HG02763 (cell line): ENCODE data around the gene DNAJC3.
"Not testable (repeated sequence)": the region's sequence is repeated elsewhere in the genome, so short reads cannot be mapped to it uniquely, and the experiment has no call there.

Source experiments
- ATAC-seq: cut with Tn5 transposase; IDR thresholded peaks from one replicate; pipeline ENCODE4 v1.9.1; 2021; ENCODE audit warnings: mild to moderate bottlenecking, moderate library complexity; ENCODE audit not compliant: unreplicated experiment

Gene DNAJC3

DNA sequence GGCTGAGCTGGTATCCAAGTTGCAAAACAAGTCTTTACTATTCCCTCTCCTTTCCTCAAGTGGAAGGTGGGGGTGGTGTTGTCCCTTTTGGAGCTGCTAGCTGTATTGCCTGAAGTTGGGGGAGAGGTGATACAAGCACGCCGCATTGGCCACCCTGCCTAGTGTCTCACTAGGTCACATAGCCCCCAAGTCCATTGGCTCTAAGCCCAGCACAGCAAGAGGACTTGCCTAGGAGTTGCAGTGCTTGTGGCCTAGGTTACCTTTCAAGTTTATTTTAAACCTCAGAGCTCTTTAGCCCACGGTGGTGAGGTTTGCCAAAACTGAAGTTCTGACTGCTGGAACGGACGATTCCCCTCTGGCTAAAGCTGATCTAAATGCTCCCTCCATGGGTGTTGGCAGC, 5.3 kb upstream of the DNAJC3 start:
- no peak for ATAC-seq

DNA sequence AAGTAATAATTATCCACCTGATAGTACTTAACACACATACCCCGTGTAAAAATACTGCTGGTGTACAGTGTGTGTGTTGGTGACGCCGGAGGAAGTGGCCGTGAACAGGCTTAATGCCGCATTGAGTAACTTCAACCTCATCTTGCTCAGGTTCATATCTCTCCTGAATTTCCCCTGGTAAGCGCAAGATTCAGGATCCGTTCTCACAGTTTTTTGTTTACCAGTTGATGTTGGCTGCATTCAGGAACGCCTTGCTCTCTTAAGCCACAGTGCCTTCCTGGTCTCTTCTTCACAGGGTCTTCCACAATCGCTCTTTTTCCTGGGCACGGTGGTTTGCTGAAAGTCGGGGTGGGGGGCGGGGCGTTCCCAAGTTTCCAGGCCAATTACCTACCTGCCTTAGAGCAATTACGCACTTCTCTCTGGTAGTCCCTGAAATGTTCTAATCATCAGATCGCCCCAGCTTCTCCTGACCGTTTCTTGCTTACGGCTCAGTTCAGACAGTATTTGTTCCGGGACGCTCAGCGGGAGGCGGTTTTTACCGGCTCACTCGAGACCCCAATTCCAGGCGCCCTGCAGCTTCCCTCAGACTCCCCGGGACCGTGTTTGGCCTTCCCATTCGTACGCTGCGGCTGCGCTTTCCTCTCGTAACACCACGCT, 706 bp upstream of the DNAJC3 start:
- ATAC-seq, result peak; percentile 6

DNA sequence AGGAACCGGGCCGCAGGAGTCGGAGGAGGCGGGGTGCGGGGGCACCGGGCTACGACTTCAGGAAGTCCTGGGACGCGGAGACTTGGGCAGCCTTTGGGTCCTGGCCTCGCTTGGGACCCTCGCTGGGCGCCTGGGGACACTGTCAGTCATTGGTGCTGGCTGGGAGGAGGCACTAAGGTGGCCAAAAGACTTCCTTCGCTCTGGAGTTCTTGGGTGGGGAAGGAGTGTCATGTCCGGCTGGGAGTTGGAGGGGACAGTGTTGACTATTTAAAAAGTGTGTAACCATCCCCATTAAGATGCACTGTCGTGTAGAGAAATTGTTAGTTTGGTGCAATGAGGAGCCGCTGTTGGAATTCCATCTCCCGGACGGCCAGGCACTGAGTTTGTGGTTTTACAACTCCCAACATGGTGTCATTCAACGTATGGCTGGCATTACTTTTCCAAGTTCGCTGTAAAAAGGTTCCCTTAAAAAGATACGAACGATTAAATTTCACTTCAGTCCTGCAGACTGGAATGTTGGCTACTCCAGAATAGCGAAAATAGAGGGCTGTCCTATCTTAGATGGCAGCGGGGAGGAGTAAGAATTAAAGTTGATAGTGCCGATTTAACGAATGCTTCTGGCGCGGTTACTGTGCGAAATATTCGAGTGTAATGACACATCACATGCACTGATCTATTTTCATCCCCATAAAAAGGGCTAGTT, 776 bp downstream of the DNAJC3 start:
- ATAC-seq, result no peak

DNA sequence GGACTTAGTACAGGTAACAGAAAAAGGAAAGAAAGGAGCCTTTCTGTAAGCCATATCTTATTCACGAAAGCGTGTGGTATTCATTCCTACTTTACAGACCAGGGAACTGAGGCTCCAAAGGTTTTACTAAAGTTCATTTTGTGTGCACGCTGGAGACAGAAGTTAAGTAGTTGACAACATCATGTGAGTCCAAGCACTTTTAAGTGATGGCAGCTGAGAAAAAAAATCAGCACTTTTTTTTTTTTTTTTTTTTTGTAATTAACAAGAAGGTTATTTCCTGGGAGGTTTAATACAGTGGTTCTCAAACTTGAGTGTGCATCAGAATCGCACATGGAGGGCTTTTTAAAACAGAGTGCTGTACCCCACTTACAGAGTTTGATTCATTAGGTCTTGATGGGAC, 2.0 kb downstream of the DNAJC3 start:
- no peak for ATAC-seq

DNA sequence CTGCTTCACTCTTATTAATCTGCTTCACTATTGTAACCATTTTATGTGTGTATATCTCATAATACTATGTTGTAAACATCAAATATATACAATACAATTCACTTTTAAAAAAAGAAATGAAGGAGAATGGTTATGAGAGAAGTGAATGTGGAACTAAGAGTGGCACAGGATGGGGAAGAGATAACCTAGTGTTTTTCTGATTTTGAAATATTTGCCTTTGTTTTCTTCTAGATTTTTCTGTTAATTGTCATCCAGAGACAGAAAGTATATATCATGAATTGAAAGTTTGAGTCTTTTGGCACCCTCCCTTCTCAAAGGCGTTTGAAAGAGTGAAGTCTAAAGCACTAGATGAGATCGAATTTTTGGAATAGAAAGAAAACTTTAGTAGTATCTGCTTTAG, 2.8 kb downstream of the DNAJC3 start:
- no peak for ATAC-seq

DNA sequence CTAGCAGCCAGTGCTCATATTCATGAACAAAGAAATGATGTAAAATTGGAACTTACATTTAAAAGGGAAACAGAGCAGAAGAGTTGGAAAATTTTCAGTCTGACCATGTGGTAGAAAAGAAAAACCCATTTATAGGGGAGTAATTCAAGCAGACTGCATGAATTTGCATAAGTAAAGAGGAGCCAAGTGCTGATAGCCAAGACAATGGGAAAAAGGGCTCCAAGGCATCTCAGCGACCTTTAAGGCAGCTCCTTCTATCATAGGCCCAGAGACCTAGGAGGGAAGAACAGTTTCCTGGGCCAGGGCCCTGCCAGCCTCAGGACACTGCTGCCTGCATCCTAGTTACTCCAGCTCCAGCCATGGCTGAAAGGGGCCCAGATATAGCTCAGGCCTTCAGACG, 7.5 kb downstream of the DNAJC3 start:
- no peak for ATAC-seq

DNA sequence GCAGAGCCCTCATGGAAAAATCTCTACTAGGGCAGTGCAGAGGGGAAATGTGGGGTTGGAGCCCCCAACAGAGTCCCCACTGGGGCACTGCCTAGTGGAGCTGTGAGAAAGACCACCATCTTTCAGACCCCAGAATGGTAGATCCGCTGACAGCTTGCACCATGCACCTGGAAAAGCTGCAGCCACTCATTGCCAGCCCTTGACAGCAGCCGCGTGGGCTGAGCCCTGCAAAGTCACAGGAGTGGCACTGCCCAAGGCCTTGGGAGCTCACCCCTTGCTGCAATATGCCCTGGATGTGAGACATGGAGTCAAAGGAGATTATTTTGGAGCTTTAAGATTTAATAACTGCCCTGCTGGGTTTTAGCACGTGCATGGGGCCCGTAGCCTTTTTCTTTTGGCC, 8.0 kb downstream of the DNAJC3 start:
- not testable (repeated sequence) for ATAC-seq

DNA sequence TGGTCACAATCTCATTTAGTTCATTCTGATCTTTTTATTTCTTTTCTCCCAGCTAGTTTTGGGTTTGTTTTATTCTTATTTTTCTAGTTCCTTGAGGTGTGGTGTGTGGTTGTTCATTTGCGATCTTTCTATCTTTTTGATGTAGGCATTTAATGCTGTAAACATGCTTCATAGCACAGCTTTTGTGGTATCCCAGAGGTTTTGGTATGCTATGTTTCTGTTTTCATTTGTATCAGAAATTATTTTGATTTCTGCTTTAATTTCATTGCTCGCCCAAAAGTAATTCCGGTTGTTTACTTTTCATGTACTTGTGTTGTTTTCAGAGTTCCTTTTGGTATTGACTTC, 12.6 kb downstream of the DNAJC3 start:
- ATAC-seq, result no peak

DNA sequence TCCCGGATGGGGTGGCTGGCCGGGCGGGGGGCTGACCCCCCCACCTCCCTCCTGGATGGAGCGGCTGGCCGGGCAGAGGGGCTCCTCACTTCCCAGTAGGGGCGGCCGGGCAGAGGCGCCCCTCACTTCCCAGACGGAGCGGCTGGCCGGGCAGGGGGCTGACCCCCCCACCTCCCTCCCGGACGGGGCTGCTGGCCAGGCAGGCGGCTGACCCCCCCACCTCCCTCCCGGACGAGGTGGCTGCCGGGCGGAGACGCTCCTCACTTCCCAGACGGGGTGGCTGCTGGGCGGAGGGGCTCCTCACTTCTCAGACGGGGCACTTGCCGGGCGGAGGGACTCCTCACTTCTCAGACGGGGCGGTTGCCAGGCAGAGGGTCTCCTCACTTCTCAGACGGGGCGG, 14.0 kb downstream of the DNAJC3 start:
- not testable (repeated sequence) for ATAC-seq

DNA sequence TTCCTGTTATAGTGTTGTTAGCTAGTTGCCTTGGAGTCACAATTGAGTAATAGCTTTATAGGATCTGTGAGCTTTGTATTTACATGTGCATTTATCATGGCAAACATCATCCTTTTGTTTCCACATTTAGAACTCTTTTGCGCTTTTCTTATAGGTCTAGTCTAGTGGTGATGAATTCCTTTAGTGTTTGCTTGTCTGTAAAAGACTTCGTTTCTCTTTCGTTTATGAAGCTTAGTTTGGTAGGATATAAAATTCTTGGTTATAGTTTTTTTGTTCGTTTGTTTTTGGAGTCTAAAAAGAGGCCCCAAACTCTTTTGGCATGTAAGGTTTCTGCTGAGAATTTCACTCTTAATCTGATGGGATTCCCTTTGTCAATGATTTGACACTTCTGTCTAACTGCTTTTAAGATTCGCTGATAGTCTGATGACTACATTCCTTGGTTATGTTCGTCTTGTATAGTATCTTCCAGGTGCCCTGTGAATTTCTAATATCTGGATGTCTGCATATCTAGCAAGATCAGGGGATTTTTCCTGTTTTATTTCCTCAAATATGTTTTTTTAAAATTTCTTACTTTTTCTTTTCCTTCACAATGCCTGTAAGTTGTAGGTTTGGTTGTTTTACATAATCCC, 20.2 kb downstream of the DNAJC3 start:
- no peak for ATAC-seq

DNA sequence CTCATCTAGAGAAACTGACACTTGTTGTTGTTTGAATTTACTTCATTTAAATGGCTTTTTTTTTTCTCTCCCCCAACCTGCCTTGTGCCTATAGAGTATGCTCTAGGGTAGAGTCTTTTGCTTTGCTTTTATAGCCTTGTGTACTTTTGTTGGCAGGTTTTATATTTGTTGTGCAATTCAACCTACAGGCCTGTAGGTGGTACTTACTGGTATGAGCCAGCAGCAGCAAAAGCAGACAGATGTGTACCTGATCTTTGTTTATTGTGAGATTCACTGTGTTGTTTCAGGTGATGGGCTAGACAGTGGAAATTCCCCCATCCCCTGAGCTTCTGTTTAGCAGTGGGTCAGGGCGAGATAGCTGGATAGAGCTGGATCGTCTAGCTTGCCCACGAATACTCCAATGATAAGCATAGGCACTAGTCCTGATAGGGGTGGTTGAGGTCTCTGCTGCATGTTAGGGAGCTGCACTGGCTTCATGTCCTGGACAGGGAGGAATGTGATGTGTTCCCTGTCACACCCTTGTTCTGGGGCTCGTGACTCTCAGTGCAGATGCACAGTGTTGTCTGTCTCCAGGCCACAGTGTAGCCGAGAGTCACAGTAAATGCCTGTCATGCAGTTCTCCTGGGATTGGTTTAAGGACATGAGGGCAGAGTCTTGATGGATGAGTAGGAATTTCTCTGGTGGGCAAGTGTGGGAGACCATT, 21.3 kb downstream of the DNAJC3 start:
- no peak for ATAC-seq

DNA sequence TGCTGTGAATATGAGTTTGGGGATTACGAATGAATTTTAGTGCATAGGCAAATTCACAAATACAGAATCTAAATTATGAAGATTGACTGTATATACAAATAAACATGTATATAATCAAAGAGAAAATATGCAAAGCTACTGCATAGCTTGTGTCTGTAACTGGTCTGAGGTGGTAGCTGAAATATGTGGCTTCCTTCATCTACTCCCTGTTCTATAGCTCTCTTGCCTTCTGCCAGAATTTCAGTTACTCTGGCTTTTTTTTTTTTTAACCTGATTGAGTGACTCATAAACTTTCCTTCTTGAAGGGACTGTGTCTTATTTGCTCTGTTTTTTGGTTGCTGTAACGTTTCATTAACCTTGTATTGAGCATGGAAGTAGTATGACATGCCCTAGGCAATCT, 26.6 kb downstream of the DNAJC3 start:
- no peak for ATAC-seq

DNA sequence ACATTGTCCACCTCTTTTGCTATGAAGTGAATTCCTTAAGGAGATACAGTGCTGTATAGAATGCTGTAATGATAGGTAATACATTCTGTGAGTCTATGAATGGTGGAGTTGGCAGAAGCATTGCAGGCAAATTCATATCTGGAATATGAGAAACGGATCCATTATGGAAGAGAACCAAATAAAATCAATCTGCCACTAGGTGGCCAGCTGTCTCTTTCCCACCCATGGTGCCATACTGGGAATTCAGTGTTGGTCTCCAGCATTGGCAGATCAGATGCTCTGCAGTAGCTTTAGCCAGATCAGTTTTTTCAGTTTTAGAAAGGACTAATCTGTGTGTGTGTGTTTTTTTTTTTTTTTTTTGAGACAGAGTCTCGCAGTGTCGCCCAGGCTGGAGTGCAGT, 27.6 kb downstream of the DNAJC3 start:
- no peak for ATAC-seq

DNA sequence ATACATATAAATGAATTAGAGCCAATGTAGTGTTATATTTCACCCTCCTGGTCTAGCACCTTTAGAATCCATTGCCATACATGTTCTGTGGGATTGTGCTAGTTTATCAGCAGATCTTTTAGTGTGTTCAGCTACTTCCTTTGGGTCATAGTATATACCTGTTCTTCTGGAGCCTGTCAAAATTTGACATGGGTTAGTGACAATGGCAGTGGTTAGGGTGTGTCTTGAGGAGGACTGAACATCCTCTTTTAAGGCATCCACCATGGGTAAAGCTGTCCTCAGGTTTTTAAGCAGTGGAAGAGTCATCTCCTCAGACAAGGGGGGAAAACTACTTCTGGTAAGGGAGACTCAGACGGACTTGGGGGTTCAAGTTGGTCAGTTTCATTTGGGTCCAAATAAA, 29.4 kb downstream of the DNAJC3 start:
- ATAC-seq, result no peak

DNA sequence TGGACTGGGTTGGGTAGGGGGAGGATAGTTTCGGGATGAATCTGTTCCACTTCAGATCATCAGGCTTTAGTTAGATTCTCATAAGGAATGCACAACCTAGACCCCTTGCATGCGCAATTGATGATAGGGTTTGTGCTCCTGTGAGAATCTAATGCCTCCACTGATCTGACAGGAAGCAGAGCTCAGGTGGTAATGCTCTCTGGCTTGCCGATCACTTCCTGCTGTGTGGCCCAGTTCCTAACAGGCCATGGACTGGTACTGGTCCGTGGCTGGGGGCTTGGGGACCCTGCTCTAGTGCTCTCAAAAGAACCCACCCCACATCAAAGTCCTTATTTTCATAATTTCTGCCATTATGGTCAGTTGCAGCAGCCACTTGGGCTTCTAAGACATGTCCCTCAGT, 30.1 kb downstream of the DNAJC3 start:
- ATAC-seq, result no peak

DNA sequence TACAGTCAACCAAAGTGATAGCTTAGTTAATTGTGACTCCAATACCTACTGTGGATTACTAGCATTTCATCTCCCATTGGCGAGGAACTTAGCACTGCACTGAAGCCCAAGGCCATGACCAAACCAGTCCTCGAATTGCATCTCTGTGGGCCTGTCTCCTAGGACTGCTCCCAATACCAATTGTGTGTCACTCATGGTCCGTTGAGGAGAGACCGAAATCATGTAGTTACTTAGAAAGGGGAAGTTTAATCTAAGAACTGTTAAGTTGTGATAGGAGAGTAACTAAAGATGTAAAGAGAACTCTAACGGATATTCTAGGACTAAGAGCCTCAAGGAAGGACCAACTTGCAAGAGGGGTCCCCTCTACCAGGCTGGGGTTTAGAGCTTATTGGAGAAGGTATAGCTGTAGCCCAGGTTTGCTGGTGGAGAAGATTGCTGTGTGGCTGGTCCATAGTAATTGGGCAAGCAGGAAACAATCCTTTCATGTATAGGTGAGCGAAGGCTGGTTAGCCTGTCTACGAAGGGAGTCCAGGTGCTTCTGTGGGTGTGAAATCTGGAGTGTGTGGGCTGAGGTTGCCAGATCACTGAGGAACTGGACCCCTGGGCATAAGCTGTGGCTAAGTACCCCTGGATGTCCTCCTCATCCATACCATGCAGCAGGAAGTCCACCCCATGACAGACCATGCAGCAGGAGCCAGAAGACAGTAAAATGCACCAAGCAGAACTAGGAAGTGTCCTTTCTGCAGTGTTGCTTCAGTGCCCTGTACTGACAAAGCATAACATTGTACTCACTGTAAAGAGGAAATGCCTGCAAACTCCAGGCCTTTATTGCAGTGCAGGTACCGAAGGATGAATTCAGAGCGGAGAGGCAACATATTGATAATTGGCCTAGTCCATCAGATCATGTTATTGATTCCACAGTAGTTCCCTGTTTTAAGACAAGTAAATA, 30.8 kb downstream of the DNAJC3 start:
- no peak for ATAC-seq

DNA sequence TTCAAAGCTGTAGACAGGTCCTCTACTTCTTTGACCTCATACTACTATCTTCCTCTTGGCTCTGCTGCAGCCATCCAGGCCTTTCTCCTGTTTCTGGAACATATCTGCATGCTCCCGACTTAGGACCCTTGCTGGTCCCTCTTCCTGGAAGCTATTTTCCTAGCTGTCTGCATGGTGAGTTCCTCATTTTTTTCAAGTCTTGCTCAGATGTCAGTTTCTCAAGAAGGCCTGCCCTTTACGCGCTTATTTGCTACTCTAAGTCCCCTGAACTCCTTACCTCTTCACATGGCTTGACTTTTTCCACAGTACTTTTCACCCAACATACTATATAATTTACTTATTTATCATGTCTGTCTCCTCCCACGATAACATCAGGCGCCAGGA, 31.4 kb downstream of the DNAJC3 start:
- ATAC-seq, result no peak

DNA sequence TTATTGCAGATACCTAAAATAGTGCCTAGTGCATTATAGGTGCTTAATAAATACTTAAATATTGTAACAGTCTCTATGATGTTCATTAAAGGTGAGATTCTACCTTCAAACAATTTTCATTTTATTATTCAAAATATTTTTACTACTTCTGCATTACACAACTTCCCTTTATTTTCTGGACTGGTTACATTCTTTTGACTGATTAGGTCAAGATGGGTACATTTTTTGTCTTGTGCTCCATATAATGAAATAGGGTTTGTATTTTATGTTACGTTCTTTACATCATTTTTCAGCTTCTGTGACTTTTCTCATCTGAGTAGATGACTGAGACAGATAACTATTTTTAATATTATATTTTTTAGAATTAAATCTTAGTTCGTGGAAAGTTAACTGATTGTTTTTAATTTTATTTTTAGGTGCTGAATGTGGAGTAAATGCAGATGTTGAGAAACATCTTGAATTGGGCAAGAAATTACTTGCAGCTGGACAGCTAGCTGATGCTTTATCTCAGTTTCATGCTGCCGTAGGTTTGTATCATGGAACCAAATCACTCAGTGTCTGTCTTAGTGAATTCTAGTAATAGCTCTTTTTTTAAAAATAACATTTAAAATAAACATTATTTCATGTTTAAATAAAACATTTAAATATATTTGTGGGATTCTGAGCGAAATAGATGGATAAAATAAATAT, 32.0 kb downstream of the DNAJC3 start:
- ATAC-seq, result no peak

DNA sequence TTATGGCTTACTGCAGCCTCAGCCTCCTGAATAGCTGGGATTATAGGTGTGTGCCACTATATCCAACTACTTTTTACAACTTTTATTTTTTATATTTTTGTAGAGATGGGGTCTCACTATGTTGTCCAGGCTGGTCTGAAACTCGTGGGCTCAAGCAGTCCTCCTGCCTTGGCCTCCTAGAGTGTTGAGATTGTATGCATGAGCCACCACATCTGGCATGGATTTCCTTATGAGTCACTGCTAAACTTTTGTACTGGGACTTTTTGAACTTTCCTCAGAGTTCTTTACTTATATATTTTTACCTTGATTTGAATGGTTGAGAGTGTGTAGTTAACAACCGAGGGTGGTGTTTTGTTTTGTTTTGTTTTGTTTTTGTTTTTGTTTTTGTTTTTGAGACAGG, 33.4 kb downstream of the DNAJC3 start:
- ATAC-seq, result no peak

DNA sequence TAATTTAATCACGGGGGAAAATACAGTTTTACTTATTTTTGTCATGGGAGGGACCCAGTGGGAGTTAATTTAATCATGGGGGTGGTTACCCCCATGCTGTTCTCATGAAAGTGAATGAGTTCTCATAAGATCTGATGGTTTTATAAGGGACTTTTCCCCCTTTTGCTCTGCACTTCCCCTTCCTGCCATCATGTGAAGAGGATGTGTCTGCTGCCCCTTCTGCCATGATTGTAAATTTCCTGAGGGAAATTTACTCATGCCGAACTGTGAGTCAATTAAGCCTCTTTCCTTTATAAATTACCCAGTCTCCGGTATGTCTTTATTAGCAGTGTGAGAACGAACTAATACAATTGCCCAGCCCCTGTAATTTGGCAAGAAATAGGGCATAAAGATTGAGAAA, 35.9 kb downstream of the DNAJC3 start:
- not testable (repeated sequence) for ATAC-seq
